ENCODE measurements around the gene ABCB7. TPM values are rescaled to one million over a fixed set of nuclear protein-coding genes. Genes with fewer than 3 reads are reported as not detected.
"Not testable (repeated sequence)": the region's sequence is repeated elsewhere in the genome, so short reads cannot be mapped to it uniquely, and the experiment has no call there.

The ABCB7 gene
- total and polyA plus RNA-seq, 2 experiments from 2014 or later = 26.3 to 64.2 TPM

DNA sequence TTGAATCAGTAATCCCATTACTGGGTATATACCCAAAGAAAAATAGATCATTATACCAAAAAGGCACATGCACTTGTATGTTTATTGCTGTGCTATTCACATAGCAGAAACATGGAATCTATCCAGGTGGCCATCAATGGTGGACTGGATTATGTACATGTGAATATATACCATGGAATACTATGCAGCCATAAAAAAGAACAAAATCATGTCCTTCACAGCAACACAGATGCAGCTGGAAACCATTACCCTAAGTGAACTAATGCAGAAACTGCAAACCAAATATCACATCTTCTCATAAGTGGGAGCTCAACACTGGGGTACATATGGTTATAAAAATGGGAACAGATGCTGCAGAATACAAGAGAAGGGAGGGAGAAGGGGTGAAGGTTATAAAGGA is 110.7 kb downstream of the ABCB7 start:
- ATAC-seq (no peak), DNase-seq (ENCODE audit: low spot score) (no peak)
- no peak overlapping the region for H3K4me3 ChIP-seq
- peaks cover 54% of the 10 kb centered on the region for H3K36me3 Mint-ChIP-seq (ENCODE audit: low read depth)
- H3K4me1 ChIP-seq (ENCODE audit: insufficient read depth) = no peaks in the 10 kb centered on the region
- H3K9me3 Mint-ChIP-seq = peaks cover 52% of the 10 kb centered on the region
- H3K36me3 ChIP-seq (ENCODE audit: insufficient read depth) = no peaks in the 10 kb centered on the region
- no peaks in the 10 kb centered on the region for H4K20me1 ChIP-seq (replicated peaks; ENCODE audit: insufficient read depth)
- no peaks in the 10 kb centered on the region for H3K27me3 ChIP-seq (ENCODE audit: insufficient read depth)
- no peaks in the 10 kb centered on the region for H3K79me2 ChIP-seq (replicated peaks; ENCODE audit: insufficient read depth)
- no peak for TF ChIP-seq CREB1 (CRISPR knock-in tag; IDR thresholded peaks at IDR 0.05; ENCODE audit: low read depth)
- TF ChIP-seq, protein P1, sequence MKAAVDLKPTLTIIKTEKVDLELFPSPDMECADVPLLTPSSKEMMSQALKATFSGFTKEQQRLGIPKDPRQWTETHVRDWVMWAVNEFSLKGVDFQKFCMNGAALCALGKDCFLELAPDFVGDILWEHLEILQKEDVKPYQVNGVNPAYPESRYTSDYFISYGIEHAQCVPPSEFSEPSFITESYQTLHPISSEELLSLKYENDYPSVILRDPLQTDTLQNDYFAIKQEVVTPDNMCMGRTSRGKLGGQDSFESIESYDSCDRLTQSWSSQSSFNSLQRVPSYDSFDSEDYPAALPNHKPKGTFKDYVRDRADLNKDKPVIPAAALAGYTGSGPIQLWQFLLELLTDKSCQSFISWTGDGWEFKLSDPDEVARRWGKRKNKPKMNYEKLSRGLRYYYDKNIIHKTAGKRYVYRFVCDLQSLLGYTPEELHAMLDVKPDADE (IDR thresholded peaks at IDR 0.05) = no peak
- no peak for TF ChIP-seq POLR2AphosphoS5 (IDR thresholded peaks at IDR 0.05; ENCODE audit: low read depth)
- TF ChIP-seq EZH2phosphoT487 (IDR thresholded peaks at IDR 0.05; ENCODE audit: unreplicated experiment) = no peak
- TF ChIP-seq ZNF331 (CRISPR knock-in tag; IDR thresholded peaks at IDR 0.05; ENCODE audit: low read depth) = no peak
- H3F3A ChIP-seq (replicated peaks; ENCODE audit: low read depth) = no peaks in the 10 kb centered on the region
- H3K4me1 Mint-ChIP-seq = no peaks in the 10 kb centered on the region
- no peak overlapping the region for H3K27ac ChIP-seq (ENCODE audit: low read depth)
- H3K4me2 ChIP-seq = no peak overlapping the region
- H3K27me3 Mint-ChIP-seq (ENCODE audit: insufficient read depth, low read depth, poor library complexity) = no peaks in the 10 kb centered on the region
- no peak overlapping the region for H2AFZ ChIP-seq
- H3K9me2 ChIP-seq (ENCODE audit: insufficient read depth) = no peaks in the 10 kb centered on the region
- H3K4me3 Mint-ChIP-seq = no peak overlapping the region
- H3K27ac Mint-ChIP-seq = no peak overlapping the region

- not testable (repeated sequence) for H3K27ac Mint-ChIP-seq; H3K27me3 ChIP-seq (ENCODE audit: insufficient read depth); H3K36me3 ChIP-seq (ENCODE audit: insufficient read depth); ATAC-seq; H3K9me2 ChIP-seq (ENCODE audit: insufficient read depth); H3K27me3 Mint-ChIP-seq (ENCODE audit: insufficient read depth, low read depth, poor library complexity); H4K20me1 ChIP-seq (replicated peaks; ENCODE audit: insufficient read depth); H2AFZ ChIP-seq; H3K27ac ChIP-seq (ENCODE audit: low read depth); H3K4me1 ChIP-seq (ENCODE audit: insufficient read depth); H3K4me1 Mint-ChIP-seq; H3K4me2 ChIP-seq; DNase-seq (ENCODE audit: low spot score); H3F3A ChIP-seq (replicated peaks; ENCODE audit: low read depth); H3K4me3 Mint-ChIP-seq; H3K79me2 ChIP-seq (replicated peaks; ENCODE audit: insufficient read depth); H3K4me3 ChIP-seq
- peaks cover 65% of the 10 kb centered on the region for H3K9me3 Mint-ChIP-seq
- peaks cover 64% of the 10 kb centered on the region for H3K36me3 Mint-ChIP-seq (ENCODE audit: low read depth)
These were observed 111.9 kb downstream of the ABCB7 start for GRCh38 chrX:75044142-75044541.

GRCh38 chrX:75038925-75039324 is 117.2 kb downstream of the ABCB7 start:
- H4K20me1 ChIP-seq (replicated peaks; ENCODE audit: insufficient read depth) = no peaks in the 10 kb centered on the region
- H3K4me1 ChIP-seq (ENCODE audit: insufficient read depth) = no peaks in the 10 kb centered on the region
- Mint-ChIP-seq H3K27me3 (ENCODE audit: insufficient read depth, low read depth, poor library complexity) (peaks cover 4% of the 10 kb centered on the region), H3K4me1 (no peaks in the 10 kb centered on the region), H3K36me3 (ENCODE audit: low read depth) (peaks cover 75% of the 10 kb centered on the region), H3K4me3 (no peak overlapping the region), H3K9me3 (peaks cover 94% of the 10 kb centered on the region), H3K27ac (no peak overlapping the region)
- TF ChIP-seq, protein P2, sequence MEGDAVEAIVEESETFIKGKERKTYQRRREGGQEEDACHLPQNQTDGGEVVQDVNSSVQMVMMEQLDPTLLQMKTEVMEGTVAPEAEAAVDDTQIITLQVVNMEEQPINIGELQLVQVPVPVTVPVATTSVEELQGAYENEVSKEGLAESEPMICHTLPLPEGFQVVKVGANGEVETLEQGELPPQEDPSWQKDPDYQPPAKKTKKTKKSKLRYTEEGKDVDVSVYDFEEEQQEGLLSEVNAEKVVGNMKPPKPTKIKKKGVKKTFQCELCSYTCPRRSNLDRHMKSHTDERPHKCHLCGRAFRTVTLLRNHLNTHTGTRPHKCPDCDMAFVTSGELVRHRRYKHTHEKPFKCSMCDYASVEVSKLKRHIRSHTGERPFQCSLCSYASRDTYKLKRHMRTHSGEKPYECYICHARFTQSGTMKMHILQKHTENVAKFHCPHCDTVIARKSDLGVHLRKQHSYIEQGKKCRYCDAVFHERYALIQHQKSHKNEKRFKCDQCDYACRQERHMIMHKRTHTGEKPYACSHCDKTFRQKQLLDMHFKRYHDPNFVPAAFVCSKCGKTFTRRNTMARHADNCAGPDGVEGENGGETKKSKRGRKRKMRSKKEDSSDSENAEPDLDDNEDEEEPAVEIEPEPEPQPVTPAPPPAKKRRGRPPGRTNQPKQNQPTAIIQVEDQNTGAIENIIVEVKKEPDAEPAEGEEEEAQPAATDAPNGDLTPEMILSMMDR (conservative IDR thresholded peaks at IDR 0.05; ENCODE audit: low read depth in 2 of 2) = peak; percentile 50 to 59
- TF ChIP-seq ZNF331 (CRISPR knock-in tag; IDR thresholded peaks at IDR 0.05; ENCODE audit: low read depth) = no peak
- H3K9me2 ChIP-seq (ENCODE audit: insufficient read depth) = no peaks in the 10 kb centered on the region
- ATAC-seq (no peak; the same call in 2 of the 3 replicates), DNase-seq (ENCODE audit: low spot score) (peak; percentile 41)
- H3F3A ChIP-seq (replicated peaks; ENCODE audit: low read depth) = no peaks in the 10 kb centered on the region
- no peaks in the 10 kb centered on the region for H3K36me3 ChIP-seq (ENCODE audit: insufficient read depth)
- H2AFZ ChIP-seq = no peak overlapping the region
- H3K4me2 ChIP-seq = no peak overlapping the region
- H3K27ac ChIP-seq (ENCODE audit: low read depth) = no peak overlapping the region
- no peak overlapping the region for H3K4me3 ChIP-seq
- H3K79me2 ChIP-seq (replicated peaks; ENCODE audit: insufficient read depth) = no peaks in the 10 kb centered on the region
- no peaks in the 10 kb centered on the region for H3K27me3 ChIP-seq (ENCODE audit: insufficient read depth)

Small RNA genes within 50 kb of the gene (small RNA-seq; reads per million reads assigned to genes)
- gene BUD31P2 (ENCODE audit: low replicate concordance) = not detected
- gene RNU6-562P (ENCODE audit: low replicate concordance) = not detected

Other genes starting within 250 kb of the ABCB7 start
- gene NEXMIF, start 230.8 kb downstream of the ABCB7 start, total RNA-seq (2014; rRNA removed; shearing (Covaris generic)) = 0.70 and 0.76 TPM in 2 replicates
- gene NEXMIF, start 230.8 kb downstream of the ABCB7 start, polyA plus RNA-seq (2016; fragmentation: Nextera tagmentation; extraction: Ambion mirVana) = 0.09 and 0.16 TPM in 2 replicates
- gene UPRT, start 117.8 kb upstream of the ABCB7 start, total RNA-seq (2014; rRNA removed; shearing (Covaris generic)) = 24.2 and 28.5 TPM in 2 replicates
- 14.0 and 16.2 TPM in 2 replicates for gene UPRT, start 117.8 kb upstream of the ABCB7 start, polyA plus RNA-seq (2016; fragmentation: Nextera tagmentation; extraction: Ambion mirVana)